ENCODE results near the gene PDE4D.

The PDE4D gene

GRCh38 chr5:59893429-59894227, at the start of gene PDE4D:
Gene PDE4D (minus strand): TSS chr5:59893726.
- DNase-seq (ENCODE audit: low read depth), result no peak

GRCh38 chr5:59937633-59938032, 44.1 kb upstream of the PDE4D start:
- no peak for DNase-seq (ENCODE audit: low read depth)

DNA sequence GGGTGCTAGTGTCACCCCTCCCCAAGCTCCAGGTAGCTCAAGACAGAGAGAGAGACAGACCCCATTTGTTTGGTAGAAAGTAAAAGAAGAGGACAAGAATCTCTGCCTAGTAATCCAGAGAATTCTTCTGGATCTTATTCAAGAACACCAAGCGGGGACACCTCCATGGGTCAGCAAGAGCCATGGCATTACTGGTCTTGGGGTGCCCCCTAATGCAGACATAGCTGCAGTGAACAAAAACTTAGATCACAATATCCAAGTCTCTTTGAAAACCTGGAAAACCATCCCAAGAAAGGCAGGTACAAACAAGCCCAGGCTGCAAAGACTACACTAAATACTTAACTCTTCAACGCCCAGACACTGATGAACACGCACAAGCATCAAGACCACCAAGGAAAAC, 29.9 kb upstream of the PDE4D start:
- DNase-seq (ENCODE audit: low read depth), result no peak

DNA sequence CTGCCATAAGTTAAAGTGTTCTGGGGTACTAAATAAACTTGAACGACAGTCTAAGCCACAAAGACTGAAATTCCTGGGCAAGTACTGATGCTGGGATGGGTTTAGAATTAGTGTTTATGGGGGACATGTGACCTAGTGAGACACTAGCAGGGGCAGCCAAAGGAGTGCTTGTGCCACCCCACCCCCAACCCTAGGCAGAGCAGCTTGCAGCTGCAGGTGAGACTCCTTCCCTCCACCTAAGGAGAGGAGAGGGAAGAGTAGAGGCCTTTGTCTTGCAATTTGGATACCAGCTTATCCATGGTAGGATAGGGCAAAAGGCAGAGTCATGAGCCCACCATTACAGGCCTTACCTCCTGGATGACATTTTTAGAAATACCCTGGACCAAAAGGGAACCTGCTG, 28.7 kb upstream of the PDE4D start:
- no peak for DNase-seq (ENCODE audit: low read depth)

DNA sequence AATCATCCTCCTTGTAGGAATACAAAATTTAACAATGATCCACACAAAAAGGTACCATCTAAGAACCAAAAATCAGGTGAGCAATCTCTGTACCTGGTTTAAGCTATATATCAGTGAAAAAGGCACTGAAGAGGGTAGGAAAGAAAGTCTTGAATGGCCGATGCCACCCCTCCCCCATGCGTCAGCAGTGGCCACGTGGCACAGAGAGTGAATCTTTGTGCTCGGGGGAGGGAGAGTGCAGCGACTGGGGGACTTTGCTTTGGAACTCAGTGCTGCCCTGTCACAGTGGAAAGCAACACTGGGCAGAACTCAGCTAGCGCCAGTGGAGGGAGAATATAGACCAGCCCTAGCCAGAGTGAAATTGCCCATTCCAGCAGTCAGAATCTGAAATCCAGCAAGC, 28.3 kb upstream of the PDE4D start:
- no peak for DNase-seq (ENCODE audit: low read depth)

DNA sequence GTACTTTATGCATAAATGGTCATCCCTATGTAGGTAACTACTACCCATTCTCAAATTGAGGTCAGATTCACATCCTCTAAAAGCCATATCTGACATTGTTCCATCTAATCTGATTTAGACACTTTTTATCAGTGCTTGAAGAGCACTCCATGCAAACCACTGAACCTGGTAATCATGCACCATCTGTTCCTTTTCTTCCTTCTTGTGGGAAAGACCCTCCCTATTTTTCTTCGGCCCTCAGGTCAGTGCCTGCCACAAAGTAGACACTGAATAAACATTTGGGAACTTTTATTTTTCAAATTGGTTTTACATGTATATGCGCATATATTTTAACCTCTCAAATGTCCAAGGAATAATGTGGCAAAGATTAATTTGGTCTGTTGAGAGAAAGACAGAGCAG, 26.0 kb upstream of the PDE4D start:
- DNase-seq (ENCODE audit: low read depth), result no peak

GRCh38 chr5:59917121-59917520, 23.6 kb upstream of the PDE4D start:
- no peak for DNase-seq (ENCODE audit: low read depth)

DNA sequence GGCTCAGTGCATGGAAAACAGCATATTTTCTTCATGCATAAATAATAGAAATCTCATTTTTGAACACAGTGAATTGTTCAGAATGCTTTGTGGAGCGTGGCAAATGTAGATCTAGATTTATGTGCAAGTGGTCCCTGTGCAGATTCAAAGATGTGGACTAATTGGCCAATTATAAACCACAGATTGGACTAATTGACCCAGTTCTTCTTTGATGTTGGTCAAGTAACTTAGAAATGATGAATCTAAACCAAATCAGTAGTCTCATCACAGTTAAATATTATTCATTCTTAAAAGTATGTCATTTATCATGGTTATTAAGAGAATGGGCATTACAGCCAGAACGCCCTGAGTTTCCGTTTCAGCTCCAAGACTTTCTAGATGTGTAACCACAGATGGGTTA, 11.7 kb upstream of the PDE4D start:
- no peak for DNase-seq (ENCODE audit: low read depth)

GRCh38 chr5:59897075-59897474, 3.5 kb upstream of the PDE4D start:
- DNase-seq (ENCODE audit: low read depth), result no peak

GRCh38 chr5:59891962-59892643, 1.4 kb downstream of the PDE4D start:
- DNase-seq (ENCODE audit: low read depth), result no peak

GRCh38 chr5:59887274-59887673, 6.3 kb downstream of the PDE4D start:
- no peak for DNase-seq (ENCODE audit: low read depth)

- DNase-seq (ENCODE audit: low read depth), result no peak
Observed at GRCh38 chr5:59874675-59875074, 18.9 kb downstream of the PDE4D start.

GRCh38 chr5:59873113-59873512, 20.4 kb downstream of the PDE4D start:
- DNase-seq (ENCODE audit: low read depth), result no peak

- no peak for DNase-seq (ENCODE audit: low read depth)
Observed at GRCh38 chr5:59866661-59867060, 26.9 kb downstream of the PDE4D start.

GRCh38 chr5:59864718-59865117, 28.8 kb downstream of the PDE4D start:
- DNase-seq (ENCODE audit: low read depth), result no peak

GRCh38 chr5:59863777-59864176, 29.7 kb downstream of the PDE4D start:
- no peak for DNase-seq (ENCODE audit: low read depth)

- DNase-seq (ENCODE audit: low read depth), result no peak
Observed at GRCh38 chr5:59856358-59856757, 37.2 kb downstream of the PDE4D start.

DNA sequence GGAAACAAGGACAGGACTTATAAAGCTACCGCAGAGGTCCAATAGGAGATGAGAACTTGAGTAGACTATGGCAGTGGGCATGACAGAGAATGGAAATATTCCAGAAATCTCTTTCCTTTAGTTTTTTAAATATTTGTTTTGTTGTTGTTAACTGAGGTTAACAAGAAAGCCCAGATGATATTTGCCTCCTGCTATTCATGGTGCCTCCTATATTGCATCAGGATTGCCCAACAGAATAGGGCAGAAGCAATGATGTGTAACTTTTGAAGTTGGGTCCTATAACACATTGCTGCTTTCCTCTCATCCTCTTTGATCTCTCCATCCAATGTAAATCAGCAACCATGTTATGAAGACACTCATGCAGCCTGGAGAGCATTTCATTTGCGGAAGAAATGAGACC, 42.8 kb downstream of the PDE4D start:
- no peak for DNase-seq (ENCODE audit: low read depth)

GRCh38 chr5:59847586-59847985, 45.9 kb downstream of the PDE4D start:
- DNase-seq (ENCODE audit: low read depth), result no peak

- DNase-seq (ENCODE audit: low read depth), result no peak
Observed at GRCh38 chr5:59845730-59846129, 47.8 kb downstream of the PDE4D start.

DNA sequence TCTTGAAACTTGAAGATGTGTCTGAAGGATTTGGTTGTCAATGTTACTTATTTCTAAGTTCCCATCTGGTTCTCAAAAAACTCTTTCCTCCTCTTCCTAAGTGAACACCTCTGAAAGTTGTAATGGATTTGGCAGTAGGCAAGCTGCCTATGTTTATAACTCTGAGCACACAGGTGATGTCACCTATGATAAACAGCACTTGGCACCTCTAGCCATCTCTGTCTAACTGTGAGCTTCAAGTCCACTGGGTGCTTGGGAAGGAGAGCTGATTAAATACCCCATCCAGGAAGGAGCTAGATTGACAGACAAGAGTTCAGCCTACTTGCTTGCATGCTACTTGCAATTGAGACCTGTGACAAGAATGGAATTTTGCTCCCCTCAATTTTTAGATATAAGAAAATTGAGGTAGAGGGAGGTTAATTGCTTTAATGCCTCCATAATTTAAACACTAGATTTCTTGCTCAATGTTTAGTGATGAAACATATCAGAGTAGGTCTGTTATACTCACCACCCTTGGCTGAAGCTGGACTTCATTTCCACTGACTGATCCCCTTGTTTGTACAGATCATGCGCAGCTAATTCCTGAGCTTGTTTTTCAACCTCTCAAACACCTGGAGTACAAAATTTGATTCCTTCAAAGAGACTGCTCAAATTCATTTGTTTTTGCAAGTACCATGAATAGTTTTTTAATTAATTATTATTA, 49.9 kb downstream of the PDE4D start:
- no peak for DNase-seq (ENCODE audit: low read depth)

DNA sequence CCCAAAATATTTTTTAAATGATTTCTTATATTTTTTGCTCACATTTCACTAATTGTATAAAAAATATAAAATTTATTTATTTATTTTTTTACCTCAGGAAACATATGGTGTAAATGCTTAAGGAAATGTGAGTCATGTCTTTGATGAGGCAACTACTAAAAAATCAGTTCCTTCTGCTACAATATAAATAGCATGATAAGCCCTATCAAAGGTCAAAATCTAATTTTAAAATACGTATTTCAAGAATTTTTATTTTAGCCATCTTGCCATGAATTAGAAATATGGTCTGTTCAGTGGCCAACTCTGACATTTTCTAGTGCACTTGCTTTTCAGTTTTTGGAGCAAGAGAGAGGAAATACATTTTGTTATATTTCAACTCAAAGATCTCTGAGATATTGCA, 50.5 kb downstream of the PDE4D start:
- no peak for DNase-seq (ENCODE audit: low read depth)

DNA sequence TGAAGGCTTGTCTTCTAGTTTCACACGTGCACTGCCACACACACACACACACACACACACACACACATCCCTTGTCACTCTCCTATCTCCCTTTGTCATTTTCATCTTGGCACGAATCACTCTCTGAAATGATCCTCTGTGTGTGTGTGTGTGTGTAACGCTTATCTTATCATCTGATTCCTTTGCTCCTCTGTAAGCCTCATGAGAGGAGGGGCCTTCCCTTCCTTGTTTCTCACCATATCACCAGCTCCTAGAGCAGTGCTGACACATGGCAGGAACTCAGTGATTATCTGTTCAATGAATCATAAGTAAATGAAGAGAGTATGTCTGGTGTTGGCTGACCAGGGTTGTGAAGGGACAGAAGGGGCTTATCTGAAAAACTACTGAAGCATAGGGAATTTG, 53.3 kb downstream of the PDE4D start:
- DNase-seq (ENCODE audit: low read depth), result no peak
